ENCODE data around the gene MATCAP1. TPM values are rescaled to one million over a fixed set of nuclear protein-coding genes. Genes with fewer than 3 reads are reported as not detected.

MATCAP1 gene
- total and polyA plus RNA-seq, 10 of the 15 experiments (the other 5 are each of a cell fraction or from before 2014, with no cell fraction given) = 2.8 to 25.8 (median 8.6) TPM

DNA sequence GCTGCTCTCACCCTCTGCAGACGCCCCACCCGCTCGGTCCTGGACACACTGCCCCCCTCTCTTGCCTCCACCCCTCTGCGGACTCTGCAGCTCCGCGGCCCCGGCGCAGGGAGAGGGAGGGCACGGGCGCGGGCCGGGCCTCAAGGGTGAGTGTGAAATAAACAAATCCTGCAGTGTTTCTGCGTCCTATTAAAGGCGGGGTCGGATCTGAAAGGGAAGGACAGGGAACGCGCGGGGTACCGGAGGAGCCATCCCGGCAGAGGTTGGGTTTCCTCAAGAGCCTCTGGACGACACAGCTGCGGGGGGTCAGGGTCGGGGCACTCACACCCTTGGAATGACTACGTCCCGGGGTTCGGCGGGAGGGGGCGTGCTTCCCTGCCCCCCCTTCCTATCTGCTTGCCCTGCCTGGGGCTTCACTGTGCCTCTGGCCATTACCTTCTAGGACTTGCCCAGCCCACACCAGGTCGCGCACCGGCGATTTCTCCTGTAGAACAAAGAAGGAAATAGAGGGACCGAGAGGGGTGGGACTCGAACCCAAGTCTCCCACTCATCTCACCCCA, 19.7 kb downstream of the MATCAP1 start:
- no peak for TF ChIP-seq BMI1 (IDR thresholded peaks at IDR 0.05; ENCODE audit: borderline replicate concordance)
- TF ChIP-seq MEF2B (IDR thresholded peaks at IDR 0.05; ENCODE audit: partially characterized antibody, poor library complexity, severe bottlenecking) = no peak
- TF ChIP-seq SUZ12 (IDR thresholded peaks at IDR 0.05; ENCODE audit: unreplicated experiment) = peak; percentile 74
- no peak for TF ChIP-seq SMAD1 (IDR thresholded peaks at IDR 0.05; ENCODE audit: low read depth, partially characterized antibody)
- ATAC-seq (no peak), FAIRE-seq (no peak), DNase-seq (ENCODE audit: low read depth, low spot score) (no peak)
- Histone ChIP-seq H3K27ac (ENCODE audit: control insufficient read depth, insufficient read depth) (no peak overlapping the region), H3K27me3 (replicated peaks in 1 of 2; ENCODE audit: control insufficient read depth in 2 of 2, insufficient read depth in 2 of 2, low read length in 1 of 2) (peaks cover 2 to 18% of the 10 kb centered on the region in 2 experiments), H3K4me2 (ENCODE audit: control insufficient read depth, insufficient read depth) (peak overlapping the region; percentile 83), H3K36me3 (ENCODE audit: control insufficient read depth in 2 of 2, insufficient read depth in 2 of 2, low read length in 1 of 2) (no peaks in the 10 kb centered on the region), H2AFZ (ENCODE audit: control insufficient read depth, low read depth, low read length) (no peak overlapping the region; the same call in 1 of the 2 replicates), H4K20me1 (ENCODE audit: control insufficient read depth, insufficient read depth) (no peaks in the 10 kb centered on the region; the same call in 1 of the 2 replicates), H3K4me3 (peak overlapping the region; percentile 53; the same call in 1 of the 2 replicates), H3K9me3 (replicated peaks; ENCODE audit: control insufficient read depth, insufficient read depth, low read length) (no peaks in the 10 kb centered on the region; the same call in 2 of the 3 replicates), H3K9ac (ENCODE audit: control insufficient read depth, insufficient read depth, low read length) (no peak overlapping the region), H3K4me1 (ENCODE audit: control insufficient read depth, insufficient read depth, low read length) (peaks cover 37% of the 10 kb centered on the region), H3K79me2 (ENCODE audit: control insufficient read depth, insufficient read depth, low read length) (no peaks in the 10 kb centered on the region; the same call in 1 of the 2 replicates)
- ChIA-PET RAD21 (ENCODE audit: unreplicated experiment) (no interaction called here), CTCF (interaction anchor here (1.4 kb wide), 1 partner anchor 9 kb away, joined by 5 read pairs; no protein-coding TSS in a partner anchor), SMC1A (ENCODE audit: uncharacterized antibody, unreplicated experiment) (interaction anchor here (1.8 kb wide), 1 partner anchor 13 kb away, joined by 10 read pairs; no protein-coding TSS in a partner anchor), POLR2A (interaction anchor here (0.6 to 8.2 kb wide), 2 partner anchors 9 to 110 kb away, joined by 5 to 137 read pairs; partner anchors contain the start of gene NOL3)
- intact Hi-C loops (cut with micrococcal nuclease; ENCODE audit: unreplicated experiment) = no loop called here
- no TSS peak for BruUV-seq (replicated peaks)
- whole genome bisulfite sequencing (ENCODE audit: insufficient coverage, insufficient replicate concordance, low lambda C conversion rate, missing lambda C conversion rate) = 18% methylated on average over 23 of the region's 34 CpGs
- in situ Hi-C loops (cut with MboI) = no loop called here
